ENCODE results near the gene GLIS1. TPM values are rescaled to one million over a fixed set of nuclear protein-coding genes. Genes with fewer than 3 reads are reported as not detected.
A peak's percentile ranks its signal among the peaks of the same experiment; 100 is the strongest.

The GLIS1 gene
- total RNA-seq, 1 donor from 2014 or later, result 1.6 TPM

DNA sequence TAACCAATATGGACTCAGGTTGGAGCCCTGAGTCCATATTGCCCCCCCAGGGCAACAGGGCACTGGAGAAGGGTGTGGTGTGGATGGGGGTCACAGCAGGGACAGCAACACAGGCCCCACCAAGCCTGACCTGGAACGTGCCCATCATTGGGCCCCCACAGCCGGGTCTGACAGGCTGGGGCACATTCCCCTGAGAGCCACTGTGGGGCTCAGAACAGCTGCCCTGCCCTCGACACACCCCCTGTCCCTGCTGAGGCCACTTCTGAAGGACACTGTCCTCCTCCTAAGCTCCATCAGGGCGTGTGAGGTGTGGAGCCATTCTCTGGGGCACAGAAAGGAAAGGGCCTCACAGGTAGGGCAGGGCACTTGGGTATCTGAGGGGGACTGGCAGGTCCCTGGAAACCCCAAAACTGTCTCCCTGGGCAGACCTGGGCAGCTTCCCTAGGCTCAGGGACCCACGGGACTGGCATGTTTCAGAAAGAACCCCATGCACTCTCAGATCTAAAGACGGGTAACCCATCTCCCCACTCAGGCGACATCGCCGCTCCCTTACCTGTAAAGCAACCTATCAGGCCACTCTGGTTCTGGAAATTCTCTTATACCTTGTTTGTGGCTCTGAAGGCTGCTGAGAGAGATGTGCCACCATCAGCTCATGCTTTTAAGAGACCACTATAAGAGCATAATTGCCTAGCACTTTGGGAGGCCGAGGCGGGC lies 184.2 kb downstream of the GLIS1 start:
- Mint-ChIP-seq H3K4me3 (no peak overlapping the region), H3K4me1 (no peaks in the 10 kb centered on the region), H3K9me3 (no peaks in the 10 kb centered on the region)

DNA sequence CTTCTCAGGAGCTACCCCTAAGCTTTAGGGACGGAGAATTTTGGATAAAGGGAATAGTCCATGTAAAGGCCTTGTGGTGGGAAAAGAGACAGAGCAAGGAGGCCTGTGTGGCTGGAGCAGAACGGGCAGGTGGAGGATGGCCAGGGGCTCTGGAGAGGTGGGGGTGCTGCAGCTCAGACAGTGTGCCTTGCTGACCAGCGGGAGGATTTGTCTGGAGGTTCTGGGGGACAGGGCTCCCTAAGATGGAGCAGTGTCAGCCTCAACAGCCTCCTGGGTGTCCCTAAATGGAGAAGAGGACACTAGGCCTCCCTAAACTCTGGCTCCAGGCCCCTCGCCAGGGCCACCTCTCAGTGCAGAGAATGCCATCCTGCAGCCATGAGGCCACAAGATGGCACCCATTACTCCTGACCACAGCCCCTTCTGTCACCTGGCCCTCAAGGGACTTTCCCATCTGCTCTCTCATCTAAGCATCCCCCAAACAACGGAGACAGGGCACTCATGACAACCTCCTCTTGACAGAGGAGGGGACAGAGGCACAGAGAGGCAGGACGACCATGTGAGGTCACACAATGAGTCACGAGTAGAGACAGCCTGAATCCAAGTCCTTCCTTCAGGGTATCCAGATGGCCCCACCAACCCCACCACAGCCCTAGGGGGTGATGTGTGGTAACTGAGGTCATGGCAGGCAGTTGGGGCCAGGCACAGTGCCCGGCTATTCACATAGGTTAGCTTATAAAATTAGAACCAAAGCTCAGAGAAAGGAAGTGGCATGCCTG lies 185.0 kb downstream of the GLIS1 start:
- Mint-ChIP-seq H3K4me1 (no peaks in the 10 kb centered on the region), H3K36me3 (no peaks in the 10 kb centered on the region), H3K27ac (no peak overlapping the region), H3K9me3 (no peaks in the 10 kb centered on the region), H3K27me3 (ENCODE audit: low read depth) (peaks cover 5% of the 10 kb centered on the region), H3K4me3 (no peak overlapping the region)
- TF ChIP-seq, protein P1, sequence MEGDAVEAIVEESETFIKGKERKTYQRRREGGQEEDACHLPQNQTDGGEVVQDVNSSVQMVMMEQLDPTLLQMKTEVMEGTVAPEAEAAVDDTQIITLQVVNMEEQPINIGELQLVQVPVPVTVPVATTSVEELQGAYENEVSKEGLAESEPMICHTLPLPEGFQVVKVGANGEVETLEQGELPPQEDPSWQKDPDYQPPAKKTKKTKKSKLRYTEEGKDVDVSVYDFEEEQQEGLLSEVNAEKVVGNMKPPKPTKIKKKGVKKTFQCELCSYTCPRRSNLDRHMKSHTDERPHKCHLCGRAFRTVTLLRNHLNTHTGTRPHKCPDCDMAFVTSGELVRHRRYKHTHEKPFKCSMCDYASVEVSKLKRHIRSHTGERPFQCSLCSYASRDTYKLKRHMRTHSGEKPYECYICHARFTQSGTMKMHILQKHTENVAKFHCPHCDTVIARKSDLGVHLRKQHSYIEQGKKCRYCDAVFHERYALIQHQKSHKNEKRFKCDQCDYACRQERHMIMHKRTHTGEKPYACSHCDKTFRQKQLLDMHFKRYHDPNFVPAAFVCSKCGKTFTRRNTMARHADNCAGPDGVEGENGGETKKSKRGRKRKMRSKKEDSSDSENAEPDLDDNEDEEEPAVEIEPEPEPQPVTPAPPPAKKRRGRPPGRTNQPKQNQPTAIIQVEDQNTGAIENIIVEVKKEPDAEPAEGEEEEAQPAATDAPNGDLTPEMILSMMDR (IDR thresholded peaks at IDR 0.05; ENCODE audit: unreplicated experiment), result no peak
- DNase-seq (ENCODE audit: low spot score in 2 of 2, unreplicated experiment in 2 of 2), result peak in 1 of 2 experiments; percentile 4

More for the DNA sequence above, 184.2 kb downstream of the GLIS1 start:
- DNase-seq (ENCODE audit: low spot score in 2 of 2, unreplicated experiment in 2 of 2), result peak in 1 of 2 experiments; percentile 5
- no peaks in the 10 kb centered on the region for H3K36me3 Mint-ChIP-seq
- no peak overlapping the region for H3K27ac Mint-ChIP-seq
- TF ChIP-seq, protein P1 (IDR thresholded peaks at IDR 0.05; ENCODE audit: unreplicated experiment), result no peak
- H3K27me3 Mint-ChIP-seq (ENCODE audit: low read depth), result peaks cover 6% of the 10 kb centered on the region

DNA sequence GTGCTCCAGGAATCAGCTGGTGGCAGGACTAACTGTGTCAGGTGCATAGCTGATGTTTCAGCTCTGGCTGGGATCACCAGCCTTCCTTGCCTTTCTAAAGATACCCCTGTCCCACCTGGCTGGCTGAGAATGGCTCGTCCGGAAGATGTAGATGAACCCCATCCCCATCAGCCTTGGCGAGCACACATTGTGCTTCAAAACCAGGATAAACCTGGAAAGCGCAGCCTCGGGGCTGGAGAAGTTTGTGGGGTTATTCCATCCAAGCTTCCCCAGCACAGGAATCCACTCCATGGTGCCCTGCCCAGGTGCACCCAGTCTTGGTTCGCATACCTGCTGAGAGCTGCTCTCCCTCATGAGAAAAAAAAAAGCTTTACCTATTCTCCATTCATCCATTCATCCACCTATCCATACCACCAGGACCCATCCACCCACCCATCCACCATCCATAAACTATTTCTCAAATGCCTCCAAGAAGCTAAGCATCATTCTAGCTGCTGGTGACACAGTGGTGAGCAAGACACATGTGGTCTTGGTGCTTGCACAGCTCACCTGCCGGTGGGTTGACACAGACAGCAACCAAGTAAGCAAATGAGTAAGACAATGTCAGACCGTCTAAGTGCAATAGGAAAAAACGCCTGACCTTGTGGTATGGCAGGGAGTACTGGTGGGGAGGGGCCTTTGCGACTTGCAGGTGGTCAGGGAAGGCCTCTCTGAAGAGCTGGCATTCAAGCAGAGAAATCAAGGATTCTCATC lies 185.8 kb downstream of the GLIS1 start:
- TF ChIP-seq, protein P1 (IDR thresholded peaks at IDR 0.05; ENCODE audit: unreplicated experiment), result no peak
- DNase-seq (ENCODE audit: low spot score in 2 of 2, unreplicated experiment in 2 of 2), result peak in 1 of 2 experiments; percentile 5
- Mint-ChIP-seq H3K36me3 (no peaks in the 10 kb centered on the region), H3K4me1 (no peaks in the 10 kb centered on the region), H3K4me3 (no peak overlapping the region), H3K9me3 (no peaks in the 10 kb centered on the region), H3K27me3 (ENCODE audit: low read depth) (peaks cover 5% of the 10 kb centered on the region), H3K27ac (no peak overlapping the region)

DNA sequence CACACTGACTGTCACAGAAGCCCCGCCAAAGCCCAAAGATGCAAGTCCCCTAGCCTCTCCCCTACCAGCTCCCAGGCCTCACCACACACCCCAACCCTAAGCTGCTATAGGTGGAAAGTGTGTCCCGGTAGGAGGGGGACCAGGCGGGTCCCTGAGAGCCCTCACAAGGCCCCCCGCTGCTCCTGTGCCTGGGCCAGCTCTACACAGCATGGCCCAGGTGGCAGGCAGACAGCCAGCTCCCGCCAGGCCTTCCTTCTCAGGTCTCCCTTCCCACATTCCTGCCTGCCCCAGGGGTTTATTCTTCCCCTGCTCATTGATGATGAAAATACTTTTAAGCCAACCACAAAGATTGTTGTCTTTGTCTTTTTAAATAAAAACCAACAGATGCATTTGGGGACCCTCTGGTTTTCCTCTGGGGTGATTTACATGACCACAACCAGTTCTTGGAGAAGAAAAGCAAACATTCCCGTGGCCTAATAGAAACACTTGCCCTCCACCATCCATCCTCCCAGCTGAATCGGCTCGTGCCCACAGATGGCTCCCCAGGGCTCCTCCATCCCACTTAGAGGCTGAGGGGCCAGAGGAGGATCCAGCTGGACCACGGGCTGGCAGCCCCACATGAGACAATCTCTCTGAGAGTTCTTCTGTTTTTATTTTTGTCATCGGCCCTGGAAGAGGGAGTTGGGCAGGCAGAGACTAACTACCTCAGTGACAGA lies 186.7 kb downstream of the GLIS1 start:
- peak in 1 of 2 experiments; percentile 11 for DNase-seq (ENCODE audit: low spot score in 2 of 2, unreplicated experiment in 2 of 2)
- no peaks in the 10 kb centered on the region for H3K36me3 Mint-ChIP-seq
- H3K27ac Mint-ChIP-seq, result no peak overlapping the region
- no peaks in the 10 kb centered on the region for H3K4me1 Mint-ChIP-seq
- peaks cover 5% of the 10 kb centered on the region for H3K27me3 Mint-ChIP-seq (ENCODE audit: low read depth)
- H3K9me3 Mint-ChIP-seq, result no peaks in the 10 kb centered on the region
- TF ChIP-seq, protein P1 (IDR thresholded peaks at IDR 0.05; ENCODE audit: unreplicated experiment), result no peak
- no peak overlapping the region for H3K4me3 Mint-ChIP-seq

DNA sequence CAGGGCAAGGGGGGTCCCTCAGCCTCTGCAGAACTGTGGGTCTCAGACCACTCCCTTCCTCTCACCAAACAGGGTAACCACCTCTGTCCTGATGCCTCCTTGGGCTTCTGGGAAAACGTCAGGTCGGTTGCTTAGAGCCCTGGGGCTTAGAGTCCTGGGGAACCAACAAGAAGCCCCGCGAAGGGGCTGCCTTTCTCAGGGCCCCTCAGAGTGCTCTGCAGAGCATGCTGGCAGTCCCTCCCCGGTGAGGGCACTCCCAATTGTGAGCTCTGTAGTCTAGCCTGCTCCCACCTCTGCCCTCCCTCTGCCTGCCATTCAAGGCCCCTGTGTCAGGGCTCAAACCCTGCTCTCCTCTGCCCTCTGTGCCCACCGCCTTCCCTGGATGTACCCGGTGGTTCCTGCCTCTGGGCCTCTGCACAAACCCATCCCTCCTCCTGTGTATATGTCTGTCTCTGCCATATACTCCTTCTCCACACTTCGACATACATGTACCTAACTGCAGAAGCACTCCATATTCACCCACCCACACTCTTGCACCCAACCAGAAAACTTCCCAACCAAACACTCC lies 187.5 kb downstream of the GLIS1 start:
- Mint-ChIP-seq H3K36me3 (no peaks in the 10 kb centered on the region), H3K27ac (no peak overlapping the region), H3K9me3 (no peaks in the 10 kb centered on the region), H3K4me3 (no peak overlapping the region), H3K4me1 (no peaks in the 10 kb centered on the region), H3K27me3 (ENCODE audit: low read depth) (peaks cover 5% of the 10 kb centered on the region)
- TF ChIP-seq, protein P1 (IDR thresholded peaks at IDR 0.05; ENCODE audit: unreplicated experiment), result no peak
- peak in 1 of 2 experiments; percentile 5 for DNase-seq (ENCODE audit: low spot score in 2 of 2, unreplicated experiment in 2 of 2)

Measured in mesothelial cell of epicardium (in vitro differentiated cells).